Endometrium (tissue), 2 donors: Measurements from ENCODE around the gene DNAJB12.
"Not testable (repeated sequence)": the region's sequence is repeated elsewhere in the genome, so short reads cannot be mapped to it uniquely, and the experiment has no call there.

ENCODE experiments used
- FAIRE-seq: peaks from 2 replicates; lab custom pipeline; 2012; peaks lifted over from hg19 to GRCh38; lab: Jason Lieb, UNC
- donor health status: control.
- donor health status: control.

Gene DNAJB12

DNA sequence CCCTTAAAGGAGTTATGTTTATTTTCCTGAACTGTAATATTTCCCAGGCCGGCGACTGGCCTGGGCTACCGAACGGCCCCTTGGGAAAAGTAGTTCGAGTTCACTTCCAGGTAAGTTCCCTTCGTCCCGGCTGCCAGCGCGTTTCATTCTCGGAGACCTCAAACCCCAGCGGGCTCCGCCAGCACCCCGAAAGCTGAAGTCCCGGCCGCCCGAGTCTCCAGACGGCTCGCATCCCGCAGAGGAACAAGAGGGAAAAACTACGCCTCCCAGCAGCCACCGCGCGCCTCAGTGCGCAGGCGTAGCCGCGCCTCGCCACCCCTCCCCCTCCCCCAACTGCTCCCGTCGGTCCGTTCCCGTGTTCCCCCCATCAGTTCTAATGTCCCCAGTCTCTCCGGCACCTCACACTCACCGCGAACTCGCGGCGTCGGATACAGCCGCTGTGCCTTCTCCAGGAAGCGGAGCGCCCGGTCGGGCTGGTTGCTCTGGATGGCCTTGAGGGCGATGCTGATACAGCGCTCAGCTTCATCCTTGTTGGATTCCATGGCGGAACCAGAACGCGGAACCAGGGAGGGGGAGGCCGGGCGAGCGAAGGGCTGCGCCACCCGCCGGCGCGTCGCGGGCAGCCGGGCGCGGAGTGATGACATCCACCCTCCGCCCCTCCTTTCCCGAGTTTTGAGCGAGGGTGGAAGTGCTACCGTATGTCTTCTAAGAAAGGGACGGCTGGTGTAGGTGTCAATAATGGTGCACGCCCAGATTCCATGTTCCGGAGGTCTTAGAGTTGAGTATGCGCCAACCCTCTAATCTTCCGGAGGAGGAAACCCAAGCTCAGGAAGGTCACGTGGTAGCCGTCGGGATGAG is at the start of gene DNAJB12:
DNAJB12 (minus strand) TSS at position 564 of the 858 bp plus-strand sequence; CDS start at position 542, 22 bp downstream.
- no peak for FAIRE-seq

DNA sequence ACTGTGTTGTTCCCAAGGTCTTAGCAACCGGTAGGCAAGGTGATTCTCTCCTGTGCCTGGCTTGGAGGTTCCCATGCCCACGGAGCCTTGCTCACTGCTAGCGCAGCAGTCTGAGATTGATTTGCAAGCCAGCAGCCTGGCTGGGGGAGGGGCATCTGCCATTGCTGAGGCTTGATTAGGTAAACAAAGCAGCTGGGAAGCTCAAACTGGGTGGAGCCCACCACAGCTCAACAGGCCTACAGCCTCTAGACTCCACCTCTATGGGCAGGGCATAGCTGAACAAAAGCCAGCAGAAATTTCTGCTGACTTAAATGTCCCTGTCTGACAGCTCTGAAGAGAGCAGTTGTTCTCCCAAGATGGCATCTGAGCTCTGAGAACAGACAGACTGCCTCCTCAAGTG is 40.9 kb upstream of the DNAJB12 start:
- not testable (repeated sequence) for FAIRE-seq

GRCh38 chr10:72392571-72392970 is 37.9 kb upstream of the DNAJB12 start:
- FAIRE-seq = no peak

DNA sequence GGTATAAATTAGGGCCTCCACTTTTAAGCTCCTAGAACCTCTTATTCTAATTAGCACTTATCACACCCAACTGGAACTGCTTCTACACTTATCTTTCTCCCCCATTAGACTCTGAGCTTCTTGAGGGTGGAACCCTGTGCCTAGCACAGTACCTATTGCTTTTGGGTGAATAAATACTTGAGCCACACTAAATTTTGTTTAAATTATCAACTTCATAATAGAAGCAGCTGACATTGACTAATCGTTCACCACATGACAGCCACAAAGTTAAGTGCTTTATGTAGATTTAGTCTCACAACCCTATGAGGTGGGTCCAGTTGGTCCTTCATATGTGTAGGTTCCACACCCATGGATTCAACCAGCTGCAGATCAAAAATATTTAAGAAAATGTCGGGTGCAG is 36.0 kb upstream of the DNAJB12 start:
- no peak for FAIRE-seq

- FAIRE-seq = no peak
Measured at GRCh38 chr10:72389716-72390115, 35.0 kb upstream of the DNAJB12 start.

DNA sequence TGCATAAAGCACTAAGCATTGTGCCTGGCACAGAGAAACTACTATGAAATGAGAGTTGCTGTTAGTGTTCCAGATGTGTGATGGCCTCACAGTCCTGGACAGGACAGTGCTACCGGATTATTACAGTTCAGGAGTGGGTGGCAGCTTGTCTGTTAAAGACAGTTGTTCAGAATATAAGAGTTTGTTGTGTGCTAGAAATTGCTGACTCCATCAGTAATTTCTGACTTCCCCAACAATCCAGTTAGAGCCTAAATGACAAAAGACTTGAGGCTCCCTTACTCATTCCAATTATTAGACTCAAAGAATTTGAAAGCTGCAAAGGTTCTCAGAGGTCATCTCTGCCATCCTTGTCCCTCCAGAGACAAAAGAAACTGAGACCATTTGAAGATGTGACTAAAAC is 34.3 kb upstream of the DNAJB12 start:
- no peak for FAIRE-seq

- no peak for FAIRE-seq
Measured at GRCh38 chr10:72388062-72388461, 33.3 kb upstream of the DNAJB12 start.

- no peak for FAIRE-seq
Measured at GRCh38 chr10:72386916-72387586, 32.3 kb upstream of the DNAJB12 start.

DNA sequence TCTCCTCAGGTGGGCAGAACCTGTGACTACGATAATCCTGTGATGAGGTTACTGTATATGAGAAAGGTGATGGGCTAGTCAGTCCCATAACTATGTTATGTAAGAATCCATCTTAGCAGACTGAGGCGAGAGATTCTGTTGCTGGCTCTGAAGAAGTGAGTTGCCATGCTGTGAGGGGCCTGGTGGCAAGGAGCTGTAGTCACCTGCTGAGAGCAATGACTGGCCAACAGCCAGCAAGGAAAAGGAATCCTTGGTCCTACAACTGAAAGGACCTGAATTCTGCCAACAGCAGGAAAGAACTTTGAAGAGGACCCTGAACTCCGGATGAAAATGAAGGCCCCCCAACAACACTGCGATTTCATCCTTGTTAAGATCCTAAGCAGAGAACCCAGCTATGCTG is 31.0 kb upstream of the DNAJB12 start:
- no peak for FAIRE-seq

DNA sequence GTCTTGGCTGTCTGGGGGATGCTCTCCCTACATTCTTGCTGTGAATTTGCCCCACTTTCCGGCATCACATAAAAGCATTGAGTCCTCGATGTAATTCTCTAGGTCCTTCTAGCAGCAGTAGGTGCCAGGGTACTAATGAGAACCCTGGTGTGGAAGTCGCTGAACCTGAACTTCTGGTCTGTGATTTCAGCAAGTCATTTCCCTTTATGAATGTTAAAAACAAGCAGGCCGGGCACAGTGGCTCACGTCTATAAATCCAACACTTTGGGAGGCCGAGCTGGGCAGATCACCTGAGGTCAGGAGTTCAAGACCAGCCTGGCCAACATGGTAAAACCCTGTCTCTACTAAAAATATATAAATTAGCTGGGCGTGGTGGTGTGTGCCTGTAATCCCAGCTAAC is 30.3 kb upstream of the DNAJB12 start:
- not testable (repeated sequence) for FAIRE-seq

GRCh38 chr10:72379776-72380175 is 25.1 kb upstream of the DNAJB12 start:
- FAIRE-seq = no peak

GRCh38 chr10:72379062-72379461 is 24.3 kb upstream of the DNAJB12 start:
- FAIRE-seq = no peak

- no peak for FAIRE-seq
Measured at GRCh38 chr10:72375585-72375984, 20.9 kb upstream of the DNAJB12 start.

GRCh38 chr10:72375173-72375572 is 20.5 kb upstream of the DNAJB12 start:
- FAIRE-seq = no peak

DNA sequence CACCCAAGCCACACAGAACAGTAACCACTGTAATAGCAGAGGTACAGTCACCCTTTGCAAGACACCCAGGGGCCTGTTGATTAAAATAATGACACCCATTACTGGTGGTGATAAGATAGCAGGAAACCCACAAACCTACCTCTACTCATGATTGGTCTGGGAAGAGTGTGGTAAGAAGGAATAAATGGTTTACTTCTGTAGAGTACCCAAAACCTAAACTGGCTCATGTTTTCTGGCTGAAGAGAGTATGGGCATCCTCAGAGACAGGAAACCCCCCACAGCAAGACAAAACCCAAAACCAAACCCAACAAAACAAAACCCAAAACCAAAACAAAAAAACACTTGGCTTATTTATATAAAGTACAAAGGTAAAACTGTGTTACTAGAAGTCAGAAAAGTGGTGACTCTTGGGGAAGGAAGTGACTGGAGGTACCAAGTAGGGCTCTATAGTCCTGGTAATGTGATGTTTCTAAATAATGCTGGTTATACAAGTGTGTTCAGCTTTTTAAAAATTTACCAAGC is 15.5 kb upstream of the DNAJB12 start:
- no peak for FAIRE-seq

GRCh38 chr10:72367301-72367960 is 12.7 kb upstream of the DNAJB12 start:
- no peak for FAIRE-seq

DNA sequence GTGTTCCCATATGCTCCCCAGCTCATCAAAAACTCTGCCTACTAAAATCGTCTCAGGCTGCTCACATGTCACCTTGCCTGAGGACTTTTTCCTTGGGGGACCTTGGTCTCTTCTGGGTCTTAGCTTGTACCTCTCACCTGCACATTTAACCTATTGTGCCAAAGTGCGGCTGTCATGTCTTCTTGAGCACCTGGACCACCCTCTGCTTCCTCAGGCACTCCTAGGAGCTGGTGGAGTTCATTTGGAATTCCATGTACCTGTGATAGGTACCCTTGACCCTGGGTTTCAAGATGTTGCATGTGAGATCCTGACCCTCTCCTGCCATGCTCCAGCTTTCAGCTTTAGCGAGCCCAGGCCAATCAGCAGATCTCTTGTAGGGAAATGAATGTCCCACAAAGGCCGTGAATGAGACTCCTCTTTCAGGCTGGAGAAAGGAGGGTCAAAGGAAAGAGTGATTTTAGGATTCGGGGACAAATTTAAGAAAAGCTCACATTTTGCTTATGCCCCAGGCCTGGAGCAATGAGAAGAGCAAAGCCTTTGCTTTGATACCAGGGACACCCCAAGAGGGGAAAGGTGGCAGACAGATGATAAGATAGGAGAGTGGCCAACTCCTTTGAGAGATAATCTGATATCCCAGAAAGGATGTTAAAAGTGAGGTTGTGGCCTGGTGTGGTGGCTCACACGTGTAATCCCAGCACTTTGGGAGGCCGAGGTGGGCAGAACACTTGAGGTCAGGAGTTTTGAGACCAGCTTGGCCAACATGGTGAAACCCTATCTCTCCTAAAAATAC is 10.6 kb upstream of the DNAJB12 start:
- FAIRE-seq = no peak

- FAIRE-seq = peak; percentile 77
Measured at GRCh38 chr10:72364239-72364777, 9.6 kb upstream of the DNAJB12 start.

DNA sequence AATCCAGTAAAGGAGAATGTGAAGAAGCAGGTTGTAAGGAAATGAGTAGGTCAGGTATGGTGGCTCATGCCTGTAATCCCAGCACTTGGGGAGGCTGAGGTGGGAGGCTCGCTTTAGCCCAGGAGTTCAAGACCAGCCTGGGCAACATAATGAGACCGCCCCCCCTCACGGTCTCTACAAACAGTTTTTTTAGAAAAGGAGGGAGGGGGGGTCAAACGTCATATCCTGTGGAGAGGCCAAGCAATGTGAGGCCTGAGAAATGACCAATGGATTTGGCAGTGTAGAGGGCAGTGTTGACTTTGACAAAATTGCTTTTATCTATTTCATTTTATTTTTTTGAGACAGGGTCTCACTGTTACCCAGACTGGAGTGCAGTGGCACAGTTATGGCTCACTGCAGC is 2.3 kb upstream of the DNAJB12 start:
- no peak for FAIRE-seq

- no peak for FAIRE-seq
Measured at GRCh38 chr10:72356115-72356514, 1.4 kb upstream of the DNAJB12 start.

- FAIRE-seq = no peak
Measured at GRCh38 chr10:72355214-72355555, 466 bp upstream of the DNAJB12 start.

- FAIRE-seq = no peak
Measured at GRCh38 chr10:72353965-72354355, 759 bp downstream of the DNAJB12 start.
